AG04450 (cell line): ENCODE measurements around the gene TFF2. TPM values are rescaled to one million over a fixed set of nuclear protein-coding genes. Genes with fewer than 3 reads are reported as not detected.

ENCODE experiments used
- CTCF ChIA-PET: fragments of 300-600, 350-600 bp; formaldehyde crosslinking; extraction: SDS; loops from one replicate; lab custom pipeline; 2022; ENCODE audit warnings: antibody characterized with exemption, inconsistent platforms; lab: Charles Lee
- POLR2A ChIA-PET: fragments of 350-600 bp; formaldehyde crosslinking; extraction: SDS; loops from one replicate; lab custom pipeline; 2021; ENCODE audit warnings: antibody characterized with exemption, inconsistent platforms; lab: Yijun Ruan, JAX
- DNase-seq: peaks from one replicate; pipeline ENCODE4 v3.0.0-alpha.2; 2011; ENCODE audit warnings: low read depth, low spot score
- H3K27ac ChIP-seq: one replicate; pipeline ENCODE4 v1.5.1; 2012; ENCODE audit warnings: low read depth, low read length, control low read depth
- H3K27me3 ChIP-seq: one replicate; pipeline ENCODE4 v1.6.0; 2012; ENCODE audit warnings: low read length; ENCODE audit not compliant: control insufficient read depth, insufficient read depth
- H3K4me3 ChIP-seq: 2 replicates; pipeline ENCODE4 v1.5.1; 2011; ENCODE audit warnings: mild to moderate bottlenecking, low read depth, low read length, control low read depth
- H3K9me3 ChIP-seq: 2 replicates; pipeline ENCODE4 v1.5.1; 2012; ENCODE audit warnings: low read length; ENCODE audit not compliant: control insufficient read depth, insufficient read depth
- polyA plus RNA-seq: library from polyadenylated mRNA; depleted of rRNA; stranded (reverse); fragments of >200 nt; gene quantifications from 2 replicates; pipeline ENCODE4 v1.2.3, GENCODE V29; 2011
- TF ChIP-seq, protein P1 (sequence below): IDR thresholded peaks from 2 replicates; pipeline ENCODE4 v1.5.1; 2011; ENCODE audit warnings: low read depth, low read length, control low read depth, inconsistent platforms

TFF2 gene
- polyA plus RNA-seq, 1 experiment, result not detected

DNA sequence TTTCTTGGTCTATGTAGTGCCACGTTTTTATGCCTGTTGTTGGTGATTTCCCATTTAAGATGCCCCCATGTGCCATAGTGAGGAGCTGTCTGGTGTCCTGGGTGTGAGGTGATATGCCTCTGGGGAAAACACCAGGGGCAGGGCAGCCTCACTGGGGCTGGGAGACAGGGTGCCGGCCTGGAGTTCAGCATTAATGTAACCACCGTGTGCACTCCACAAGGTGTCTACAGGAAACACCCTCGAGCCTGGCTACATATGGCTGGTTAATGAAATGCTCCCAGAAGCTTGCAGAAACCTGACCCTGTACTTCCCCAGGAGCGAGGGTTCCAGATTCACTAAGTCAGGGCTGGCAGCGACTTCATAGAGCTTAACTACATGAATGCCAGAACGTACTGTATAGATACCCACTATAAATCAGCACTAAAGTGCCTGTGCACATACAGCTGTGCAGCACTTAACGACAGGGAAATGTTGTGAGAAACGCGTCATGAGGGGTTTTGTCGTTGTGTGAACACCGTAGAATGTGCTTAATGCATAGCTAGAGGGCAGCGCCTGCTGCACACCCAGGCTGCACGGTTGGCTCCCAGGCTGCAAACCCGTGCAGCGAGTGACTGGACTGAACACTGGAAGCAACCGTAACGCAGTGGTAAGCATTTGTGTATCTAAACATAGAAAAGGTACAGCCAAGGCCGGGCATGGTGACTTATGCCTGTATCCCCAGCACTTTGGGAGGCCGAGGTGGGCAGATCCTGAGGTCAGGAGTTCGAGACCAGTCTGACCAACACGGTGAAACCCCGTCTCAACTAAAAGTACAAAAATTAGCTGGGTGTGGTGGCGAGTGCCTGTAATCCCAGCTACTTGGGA lies 10.4 kb downstream of the TFF2 start:
- Histone ChIP-seq H3K27me3 (peaks cover 6% of the 10 kb centered on the region), H3K27ac (no peak overlapping the region), H3K9me3 (no peaks in the 10 kb centered on the region), H3K4me3 (no peak overlapping the region)
- no peak for DNase-seq
- ChIA-PET POLR2A (no interaction called here), CTCF (interaction anchor here (1.2 kb wide), 1 partner anchor 82 kb away, joined by 3 read pairs; no protein-coding TSS in a partner anchor)
- TF ChIP-seq, protein P1, sequence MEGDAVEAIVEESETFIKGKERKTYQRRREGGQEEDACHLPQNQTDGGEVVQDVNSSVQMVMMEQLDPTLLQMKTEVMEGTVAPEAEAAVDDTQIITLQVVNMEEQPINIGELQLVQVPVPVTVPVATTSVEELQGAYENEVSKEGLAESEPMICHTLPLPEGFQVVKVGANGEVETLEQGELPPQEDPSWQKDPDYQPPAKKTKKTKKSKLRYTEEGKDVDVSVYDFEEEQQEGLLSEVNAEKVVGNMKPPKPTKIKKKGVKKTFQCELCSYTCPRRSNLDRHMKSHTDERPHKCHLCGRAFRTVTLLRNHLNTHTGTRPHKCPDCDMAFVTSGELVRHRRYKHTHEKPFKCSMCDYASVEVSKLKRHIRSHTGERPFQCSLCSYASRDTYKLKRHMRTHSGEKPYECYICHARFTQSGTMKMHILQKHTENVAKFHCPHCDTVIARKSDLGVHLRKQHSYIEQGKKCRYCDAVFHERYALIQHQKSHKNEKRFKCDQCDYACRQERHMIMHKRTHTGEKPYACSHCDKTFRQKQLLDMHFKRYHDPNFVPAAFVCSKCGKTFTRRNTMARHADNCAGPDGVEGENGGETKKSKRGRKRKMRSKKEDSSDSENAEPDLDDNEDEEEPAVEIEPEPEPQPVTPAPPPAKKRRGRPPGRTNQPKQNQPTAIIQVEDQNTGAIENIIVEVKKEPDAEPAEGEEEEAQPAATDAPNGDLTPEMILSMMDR, result no peak

- H3K9me3 ChIP-seq, result no peaks in the 10 kb centered on the region
- no peak overlapping the region for H3K27ac ChIP-seq
- CTCF ChIA-PET, result interaction anchor here (1.4 to 2.4 kb wide), 2 partner anchors 43 to 194 kb away, joined by 3 to 8 read pairs; no protein-coding TSS in a partner anchor
- TF ChIP-seq, protein P1, result no peak
- POLR2A ChIA-PET, result no interaction called here
- no peak for DNase-seq
- peaks cover 6% of the 10 kb centered on the region for H3K27me3 ChIP-seq
- no peak overlapping the region for H3K4me3 ChIP-seq
These were observed 11.8 kb downstream of the TFF2 start for GRCh38 chr21:42338729-42339715.

DNA sequence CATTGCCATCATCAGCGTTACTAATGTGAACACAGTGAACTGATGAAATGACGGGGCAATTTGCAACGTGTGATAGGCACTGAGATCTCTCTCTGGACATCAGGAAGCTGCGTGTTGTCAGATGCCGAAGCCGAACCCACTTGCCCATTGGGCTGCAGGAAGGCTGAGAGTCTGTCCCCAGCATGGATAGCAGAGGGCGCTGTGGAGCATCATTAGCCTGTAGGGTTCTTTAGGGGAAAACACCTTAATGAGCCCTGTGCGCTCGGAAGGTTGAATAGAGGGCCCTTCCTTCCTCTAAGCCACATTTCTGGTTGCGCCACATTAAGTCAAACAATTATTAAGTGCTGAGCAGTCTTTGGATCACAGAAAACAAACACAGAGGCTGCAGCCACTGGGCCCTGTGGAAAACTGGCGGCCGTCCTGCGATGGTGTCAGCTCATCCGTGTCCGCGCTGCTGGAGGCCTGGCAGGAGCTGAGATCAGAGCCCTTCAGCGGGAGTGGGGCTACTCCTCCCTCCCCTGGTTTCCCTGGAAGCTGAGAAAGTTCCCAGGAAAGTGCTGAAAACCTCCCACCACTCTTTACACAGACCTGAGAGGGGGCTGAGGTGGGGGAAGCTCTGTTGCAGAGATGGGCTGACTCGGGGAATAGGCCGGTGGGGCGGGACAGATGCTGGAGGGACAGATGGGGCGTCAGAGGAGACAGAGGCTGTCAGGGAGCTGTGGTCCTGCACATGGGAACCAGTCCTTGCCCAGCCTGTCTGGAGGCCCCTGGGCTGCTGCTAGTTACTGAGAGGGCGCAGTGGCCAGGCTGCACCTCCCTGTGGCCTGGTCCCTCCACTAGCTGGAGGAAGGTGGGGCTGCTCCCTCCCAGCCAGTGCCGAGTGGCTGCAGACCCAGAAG lies 12.7 kb downstream of the TFF2 start:
- no peak for DNase-seq
- CTCF ChIA-PET, result interaction anchor here (1.0 to 2.4 kb wide), 3 partner anchors 15 to 193 kb away, joined by 3 to 8 read pairs (median 3); no protein-coding TSS in a partner anchor
- no peaks in the 10 kb centered on the region for H3K9me3 ChIP-seq
- TF ChIP-seq, protein P1, result peak; percentile 54
- no peak overlapping the region for H3K27ac ChIP-seq
- H3K4me3 ChIP-seq, result no peak overlapping the region
- H3K27me3 ChIP-seq, result peaks cover 6% of the 10 kb centered on the region
- POLR2A ChIA-PET, result no interaction called here

- CTCF ChIA-PET, result interaction anchor here (1.0 to 2.4 kb wide), 3 partner anchors 14 to 192 kb away, joined by 3 to 8 read pairs (median 3); no protein-coding TSS in a partner anchor
- TF ChIP-seq, protein P1, result no peak
- H3K27ac ChIP-seq, result no peak overlapping the region
- H3K9me3 ChIP-seq, result no peaks in the 10 kb centered on the region
- H3K27me3 ChIP-seq, result peaks cover 6% of the 10 kb centered on the region
- DNase-seq, result no peak
- no peak overlapping the region for H3K4me3 ChIP-seq
- POLR2A ChIA-PET, result no interaction called here
These were observed 13.5 kb downstream of the TFF2 start for GRCh38 chr21:42337276-42337675.
